Colon (tissue), 2 donors: ENCODE measurements around the gene TNNT3.

Source experiments
- FAIRE-seq: peaks from 2 replicates; lab custom pipeline; 2012; peaks lifted over from hg19 to GRCh38; lab: Jason Lieb, UNC
- donor health status: control.
- donor health status: control.

TNNT3 gene

GRCh38 chr11:1923201-1923956 is 3.9 kb downstream of the TNNT3 start:
- FAIRE-seq = no peak

- FAIRE-seq = no peak
Observed at GRCh38 chr11:1924181-1924580, 4.7 kb downstream of the TNNT3 start.

GRCh38 chr11:1924646-1925372 is 5.3 kb downstream of the TNNT3 start:
- no peak for FAIRE-seq

- FAIRE-seq = no peak
Observed at GRCh38 chr11:1925373-1926155, 6.1 kb downstream of the TNNT3 start.

- no peak for FAIRE-seq
Observed at GRCh38 chr11:1926156-1927025, 6.9 kb downstream of the TNNT3 start.

GRCh38 chr11:1927026-1927847 is 7.7 kb downstream of the TNNT3 start:
- no peak for FAIRE-seq

- no peak for FAIRE-seq
Observed at GRCh38 chr11:1927848-1928469, 8.5 kb downstream of the TNNT3 start.

GRCh38 chr11:1928470-1928890 is 9.0 kb downstream of the TNNT3 start:
- FAIRE-seq = no peak

GRCh38 chr11:1928891-1929541 is 9.5 kb downstream of the TNNT3 start:
- no peak for FAIRE-seq

GRCh38 chr11:1929621-1930461 is 10.3 kb downstream of the TNNT3 start:
- FAIRE-seq = no peak

- FAIRE-seq = no peak
Observed at GRCh38 chr11:1930462-1930830, 10.9 kb downstream of the TNNT3 start.

GRCh38 chr11:1931341-1932104 is 12.0 kb downstream of the TNNT3 start:
- FAIRE-seq = no peak

- FAIRE-seq = no peak
Observed at GRCh38 chr11:1932105-1932480, 12.6 kb downstream of the TNNT3 start.

- FAIRE-seq = no peak
Observed at GRCh38 chr11:1932681-1933080, 13.2 kb downstream of the TNNT3 start.

GRCh38 chr11:1933416-1934334 is 14.2 kb downstream of the TNNT3 start:
- FAIRE-seq = no peak

GRCh38 chr11:1934335-1935155 is 15.0 kb downstream of the TNNT3 start:
- no peak for FAIRE-seq
